Kidney (tissue), 14 donors: ENCODE results near the gene IMMP2L. TPM values are rescaled to one million over a fixed set of nuclear protein-coding genes. Genes with fewer than 3 reads are reported as not detected.

ENCODE experiments used
- DNase-seq, 5 donors: peaks; one replicate each; pipeline ENCODE4 v3.0.0-alpha.2; 2013 to 2020
- FAIRE-seq: peaks from 2 replicates; lab custom pipeline; 2012; peaks lifted over from hg19 to GRCh38; lab: Jason Lieb, UNC
- H3K27ac ChIP-seq, 2 donors: one replicate each; pipeline ENCODE4 v1.7.0; 2013; ENCODE audit warnings: low read depth in 2 of 2, low read length in 2 of 2, inconsistent platforms in 1 of 2
- H3K27me3 ChIP-seq: one replicate; pipeline ENCODE4 v1.7.1; 2013; ENCODE audit warnings: low read length, inconsistent platforms; ENCODE audit not compliant: control insufficient read depth, insufficient read depth
- H3K36me3 ChIP-seq, 3 donors: one replicate each; pipeline versions ENCODE4 v1.7.0 to v1.7.1; 2013; ENCODE audit warnings: low read length in 3 of 3, control low read depth in 1 of 3, inconsistent platforms in 1 of 3; ENCODE audit not compliant: insufficient read depth in 3 of 3, control insufficient read depth in 2 of 3
- H3K4me1 ChIP-seq, 3 donors: one replicate each; pipeline versions ENCODE4 v1.7.0 to v1.7.1; 2013; ENCODE audit warnings: low read length in 3 of 3, inconsistent platforms in 1 of 3, low read depth in 1 of 3; ENCODE audit not compliant: control insufficient read depth in 2 of 3, insufficient read depth in 2 of 3
- H3K4me3 ChIP-seq, 3 donors: one replicate each; pipeline versions ENCODE4 v1.7.0 to v1.8.1; 2013; ENCODE audit warnings: low read length in 3 of 3, control low read depth in 1 of 3, inconsistent platforms in 1 of 3
- H3K9ac ChIP-seq, 3 donors: one replicate each; pipeline versions ENCODE4 v1.7.0 to v1.7.1; 2013; ENCODE audit warnings: low read length in 3 of 3, control low read depth in 1 of 3, inconsistent platforms in 1 of 3
- H3K9me3 ChIP-seq, 3 donors: one replicate each; pipeline versions ENCODE4 v1.7.0 to v1.7.1; 2013; ENCODE audit warnings: low read length in 3 of 3, control low read depth in 1 of 3, inconsistent platforms in 1 of 3; ENCODE audit not compliant: control insufficient read depth in 2 of 3, insufficient read depth in 1 of 3
- intact Hi-C: fragments of 100-400 bp; cut with DNase I; formaldehyde crosslinking; loops from one replicate; pipeline ENCODE4 v1.11.1; 2022
- polyA plus RNA-seq: library from polyadenylated mRNA; stranded (reverse); fragments of 350-450 nt; fragmentation: Illumina TruSeq; extraction: RNeasy Lipid Tissue Mini Kit (QIAGEN cat#74804); gene quantifications from one replicate; pipeline ENCODE4 v1.2.3, GENCODE V29; 2014; ENCODE audit warnings: low read depth, low replicate concordance; ENCODE audit not compliant: insufficient read depth
- total RNA-seq: library from RNA; stranded (reverse); fragmentation: NEBNext Ultra II Directional; extraction: Animal tissue kit (Norgen Biotek cat#: 25700); gene quantifications from one replicate; pipeline ENCODE4 v1.2.1, GENCODE V29; 2021
- TF ChIP-seq, protein P1 (sequence below): IDR thresholded peaks from 3 replicates; pipeline ENCODE4 v1.5.1; 2012; ENCODE audit warnings: mild to moderate bottlenecking, moderate library complexity, borderline replicate concordance; ENCODE audit not compliant: insufficient read depth; ENCODE audit errors: extremely low read depth
- donor health status: control.
- donor health status: control.
- donor health status: control.
- donor health status: control.
- donor health status: control.
- donor health status: DM: yes; HTN: yes; CAD: no.
- donor health status: Normal renal cell carcinoma (clear cell type).

The IMMP2L gene
- total and polyA plus RNA-seq, 2 donors from 2014 or later: 46.4 to 52.1 TPM

DNA sequence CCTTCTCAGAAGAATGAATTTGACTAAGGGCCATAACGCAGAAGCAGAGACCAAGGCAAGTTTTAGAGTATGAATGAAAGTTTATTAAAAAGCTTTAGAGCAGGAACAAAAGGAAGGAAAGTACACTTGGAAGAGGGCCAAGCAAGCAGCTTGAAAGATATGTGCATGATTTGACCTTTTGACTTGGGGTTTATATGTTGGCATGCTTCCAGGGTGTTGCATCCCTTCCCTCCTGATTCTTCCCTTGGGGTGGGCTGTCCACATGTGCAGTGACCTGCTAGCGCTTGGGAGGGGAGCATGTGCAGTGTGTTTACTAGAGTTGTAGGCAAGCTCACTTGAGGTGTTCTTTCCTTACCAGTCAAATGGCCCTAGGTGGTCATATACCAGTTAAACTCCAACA, 509.3 kb downstream of the IMMP2L start:
- TF ChIP-seq, protein P1, sequence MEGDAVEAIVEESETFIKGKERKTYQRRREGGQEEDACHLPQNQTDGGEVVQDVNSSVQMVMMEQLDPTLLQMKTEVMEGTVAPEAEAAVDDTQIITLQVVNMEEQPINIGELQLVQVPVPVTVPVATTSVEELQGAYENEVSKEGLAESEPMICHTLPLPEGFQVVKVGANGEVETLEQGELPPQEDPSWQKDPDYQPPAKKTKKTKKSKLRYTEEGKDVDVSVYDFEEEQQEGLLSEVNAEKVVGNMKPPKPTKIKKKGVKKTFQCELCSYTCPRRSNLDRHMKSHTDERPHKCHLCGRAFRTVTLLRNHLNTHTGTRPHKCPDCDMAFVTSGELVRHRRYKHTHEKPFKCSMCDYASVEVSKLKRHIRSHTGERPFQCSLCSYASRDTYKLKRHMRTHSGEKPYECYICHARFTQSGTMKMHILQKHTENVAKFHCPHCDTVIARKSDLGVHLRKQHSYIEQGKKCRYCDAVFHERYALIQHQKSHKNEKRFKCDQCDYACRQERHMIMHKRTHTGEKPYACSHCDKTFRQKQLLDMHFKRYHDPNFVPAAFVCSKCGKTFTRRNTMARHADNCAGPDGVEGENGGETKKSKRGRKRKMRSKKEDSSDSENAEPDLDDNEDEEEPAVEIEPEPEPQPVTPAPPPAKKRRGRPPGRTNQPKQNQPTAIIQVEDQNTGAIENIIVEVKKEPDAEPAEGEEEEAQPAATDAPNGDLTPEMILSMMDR: no peak
- H3K9ac ChIP-seq: no peak overlapping the region
- H3K27ac ChIP-seq: no peak overlapping the region
- DNase-seq (no peak), FAIRE-seq (no peak)
- no peaks in the 10 kb centered on the region for H3K27me3 ChIP-seq
- H3K4me3 ChIP-seq: no peak overlapping the region
- H3K4me1 ChIP-seq: no peaks in the 10 kb centered on the region
- H3K9me3 ChIP-seq: no peaks in the 10 kb centered on the region
- intact Hi-C loops: no loop called here
- no peaks in the 10 kb centered on the region for H3K36me3 ChIP-seq

DNA sequence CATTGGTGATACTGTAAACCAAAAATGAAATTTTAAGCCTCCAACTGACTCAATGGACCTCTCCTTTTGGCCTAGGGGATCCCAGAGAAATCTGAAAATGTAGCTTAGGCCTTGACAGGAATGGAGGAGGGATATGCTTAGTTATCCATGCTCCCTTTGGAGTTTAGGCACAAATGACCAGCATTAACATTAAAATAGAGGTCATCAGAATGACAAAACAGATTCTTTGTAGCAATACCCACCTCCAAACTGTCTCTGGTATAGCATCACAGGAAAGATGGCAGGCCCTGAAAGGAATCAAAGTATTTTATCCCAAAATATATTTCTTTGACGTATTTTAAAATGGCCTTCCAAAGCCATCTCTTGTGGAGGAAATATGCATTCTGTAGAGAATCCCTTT, 510.5 kb downstream of the IMMP2L start:
- no peaks in the 10 kb centered on the region for H3K9me3 ChIP-seq
- H3K27me3 ChIP-seq: no peaks in the 10 kb centered on the region
- H3K9ac ChIP-seq: no peak overlapping the region
- TF ChIP-seq, protein P1: no peak
- H3K4me3 ChIP-seq: no peak overlapping the region
- intact Hi-C loops: no loop called here
- DNase-seq (no peak), FAIRE-seq (no peak)
- H3K4me1 ChIP-seq: no peaks in the 10 kb centered on the region
- no peaks in the 10 kb centered on the region for H3K36me3 ChIP-seq
- H3K27ac ChIP-seq: no peak overlapping the region

DNA sequence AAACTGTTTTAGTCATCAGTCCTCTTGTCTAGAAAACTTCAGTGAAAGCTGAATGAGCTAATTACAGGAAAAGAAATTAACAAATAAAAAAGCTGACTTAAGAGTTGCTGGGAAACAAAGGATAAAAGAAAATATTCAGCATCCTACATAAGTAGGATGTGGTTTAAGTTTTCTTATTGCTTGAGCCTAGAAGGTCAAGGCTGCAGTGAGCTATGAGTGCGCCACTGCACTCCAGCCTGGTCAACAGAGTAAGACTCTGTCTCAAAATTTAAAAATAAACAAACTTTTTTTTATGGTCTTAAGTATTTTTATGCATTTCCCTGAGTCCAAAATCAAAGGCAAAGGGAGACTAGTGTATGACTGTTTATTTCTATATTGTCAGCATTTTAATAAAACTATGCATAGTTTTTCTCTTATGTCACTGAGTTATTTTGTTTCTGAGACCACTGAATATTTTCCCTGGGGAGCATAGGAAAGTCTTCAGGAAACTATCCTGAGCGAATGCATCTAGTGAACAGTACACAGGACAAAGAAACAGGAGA, 511.3 kb downstream of the IMMP2L start:
- TF ChIP-seq, protein P1: no peak
- H3K27me3 ChIP-seq: no peaks in the 10 kb centered on the region
- H3K27ac ChIP-seq: no peak overlapping the region
- H3K4me1 ChIP-seq: no peaks in the 10 kb centered on the region
- no peaks in the 10 kb centered on the region for H3K9me3 ChIP-seq
- H3K36me3 ChIP-seq: no peaks in the 10 kb centered on the region
- intact Hi-C loops: no loop called here
- FAIRE-seq (no peak), DNase-seq (peak in 1 of 5 donors; percentile 4)
- no peak overlapping the region for H3K4me3 ChIP-seq
- H3K9ac ChIP-seq: no peak overlapping the region
